Pulmonary artery endothelial cell (primary cell): Measurements from ENCODE around the gene VPS9D1. TPM values are rescaled to one million over a fixed set of nuclear protein-coding genes. Genes with fewer than 3 reads are reported as not detected.

Source experiments
- DNase-seq: peaks from one replicate; pipeline ENCODE4 v3.0.0-alpha.2; 2011; ENCODE audit warnings: low read depth, low spot score
- total RNA-seq: library from RNA; depleted of rRNA; stranded (reverse); fragments of >200 nt; gene quantifications from 2 replicates; pipeline ENCODE4 v1.2.3, GENCODE V29; 2014

Gene VPS9D1
- total RNA-seq, result 5.9 and 7.1 TPM in 2 replicates

- DNase-seq, result no peak
These were observed at the start of gene VPS9D1, which contains the start of gene ZNF276 for GRCh38 chr16:89720813-89721545. TSS of gene VPS9D1 (minus strand) at chr16:89720898. CDS start at chr16:89720861, 37 bp downstream. TSS of gene ZNF276 (plus strand) at chr16:89721537. CDS start at chr16:89721641, 104 bp downstream.

GRCh38 chr16:89770367-89770766 is 49.7 kb upstream of the VPS9D1 start:
- no peak for DNase-seq

- no peak for DNase-seq
These were observed 44.7 kb upstream of the VPS9D1 start for GRCh38 chr16:89765292-89765830.

- no peak for DNase-seq
These were observed 44.1 kb upstream of the VPS9D1 start for GRCh38 chr16:89764711-89765201.

GRCh38 chr16:89761304-89761922 is 40.7 kb upstream of the VPS9D1 start:
- DNase-seq, result no peak

- no peak for DNase-seq
These were observed 39.1 kb upstream of the VPS9D1 start for GRCh38 chr16:89759746-89760340.

- DNase-seq, result no peak
These were observed 28.9 kb upstream of the VPS9D1 start for GRCh38 chr16:89749637-89750036.

- DNase-seq, result no peak
These were observed 28.2 kb upstream of the VPS9D1 start for GRCh38 chr16:89748921-89749320.

- DNase-seq, result no peak
These were observed 27.4 kb upstream of the VPS9D1 start for GRCh38 chr16:89748076-89748475.

GRCh38 chr16:89746043-89746442 is 25.3 kb upstream of the VPS9D1 start:
- DNase-seq, result no peak

GRCh38 chr16:89744813-89745212 is 24.1 kb upstream of the VPS9D1 start:
- no peak for DNase-seq

GRCh38 chr16:89742948-89743347 is 22.2 kb upstream of the VPS9D1 start:
- DNase-seq, result no peak

GRCh38 chr16:89741342-89742014 is 20.8 kb upstream of the VPS9D1 start:
- no peak for DNase-seq

- DNase-seq, result no peak
These were observed 18.7 kb upstream of the VPS9D1 start for GRCh38 chr16:89739383-89739782.

- no peak for DNase-seq
These were observed 18.0 kb upstream of the VPS9D1 start for GRCh38 chr16:89738538-89739317.

GRCh38 chr16:89738072-89738377 is 17.3 kb upstream of the VPS9D1 start:
- DNase-seq, result no peak

- no peak for DNase-seq
These were observed 16.8 kb upstream of the VPS9D1 start for GRCh38 chr16:89737341-89738071.

GRCh38 chr16:89736554-89736953 is 15.9 kb upstream of the VPS9D1 start:
- no peak for DNase-seq

GRCh38 chr16:89733792-89734191 is 13.1 kb upstream of the VPS9D1 start:
- DNase-seq, result no peak

GRCh38 chr16:89733322-89733721 is 12.6 kb upstream of the VPS9D1 start:
- DNase-seq, result no peak
